IMR-90 (cell line): Measurements from ENCODE around the gene CALN1.

Experiments used
- CTCF ChIP-seq: conservative IDR thresholded peaks from 2 replicates; pipeline ENCODE4 v1.5.1; 2012; ENCODE audit warnings: mild to moderate bottlenecking, low read depth, low read length, improper control_type of control experiment
- MXI1 ChIP-seq: IDR thresholded peaks from 2 replicates; pipeline ENCODE4 v1.6.1; 2012; ENCODE audit warnings: low read depth, mild to moderate bottlenecking, low read length, moderate library complexity, borderline replicate concordance
- RFX5 ChIP-seq: IDR thresholded peaks from 2 replicates; pipeline ENCODE4 v1.8.0; 2012; ENCODE audit warnings: low read depth, mild to moderate bottlenecking, low read length, moderate library complexity

- TF ChIP-seq CTCF (no peak), MXI1 (no peak), RFX5 (no peak)
Observed at GRCh38 chr7:72159911-72160310, 252.2 kb downstream of the CALN1 start.
